ENCODE results near the gene SMPDL3A. TPM values are rescaled to one million over a fixed set of nuclear protein-coding genes. Genes with fewer than 3 reads are reported as not detected.

Gene SMPDL3A
- total RNA-seq, 1 donor from 2014 or later: 17.9 TPM

GRCh38 chr6:122804962-122805485 lies 16.0 kb downstream of the SMPDL3A start:
- no peak for ATAC-seq
- H3K9me3 ChIP-seq: no peaks in the 10 kb centered on the region
- H3K4me1 ChIP-seq: no peaks in the 10 kb centered on the region
- DNase-seq: no peak
- peaks cover 13% of the 10 kb centered on the region for H3K36me3 ChIP-seq
- TF ChIP-seq, protein P1, sequence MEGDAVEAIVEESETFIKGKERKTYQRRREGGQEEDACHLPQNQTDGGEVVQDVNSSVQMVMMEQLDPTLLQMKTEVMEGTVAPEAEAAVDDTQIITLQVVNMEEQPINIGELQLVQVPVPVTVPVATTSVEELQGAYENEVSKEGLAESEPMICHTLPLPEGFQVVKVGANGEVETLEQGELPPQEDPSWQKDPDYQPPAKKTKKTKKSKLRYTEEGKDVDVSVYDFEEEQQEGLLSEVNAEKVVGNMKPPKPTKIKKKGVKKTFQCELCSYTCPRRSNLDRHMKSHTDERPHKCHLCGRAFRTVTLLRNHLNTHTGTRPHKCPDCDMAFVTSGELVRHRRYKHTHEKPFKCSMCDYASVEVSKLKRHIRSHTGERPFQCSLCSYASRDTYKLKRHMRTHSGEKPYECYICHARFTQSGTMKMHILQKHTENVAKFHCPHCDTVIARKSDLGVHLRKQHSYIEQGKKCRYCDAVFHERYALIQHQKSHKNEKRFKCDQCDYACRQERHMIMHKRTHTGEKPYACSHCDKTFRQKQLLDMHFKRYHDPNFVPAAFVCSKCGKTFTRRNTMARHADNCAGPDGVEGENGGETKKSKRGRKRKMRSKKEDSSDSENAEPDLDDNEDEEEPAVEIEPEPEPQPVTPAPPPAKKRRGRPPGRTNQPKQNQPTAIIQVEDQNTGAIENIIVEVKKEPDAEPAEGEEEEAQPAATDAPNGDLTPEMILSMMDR (IDR thresholded peaks at IDR 0.05): no peak
- no peaks in the 10 kb centered on the region for H3K27me3 ChIP-seq (ENCODE audit: low read depth)
- intact Hi-C loops (cut with DNase I): no loop called here
- no peak overlapping the region for H3K4me3 ChIP-seq
- peak overlapping the region; percentile 22 for H3K27ac ChIP-seq

GRCh38 chr6:122806291-122806690 lies 17.2 kb downstream of the SMPDL3A start:
- H3K4me3 ChIP-seq: no peak overlapping the region
- H3K27ac ChIP-seq: peak overlapping the region; percentile 28
- peaks cover 13% of the 10 kb centered on the region for H3K36me3 ChIP-seq
- no peaks in the 10 kb centered on the region for H3K27me3 ChIP-seq (ENCODE audit: low read depth)
- H3K9me3 ChIP-seq: no peaks in the 10 kb centered on the region
- ATAC-seq (peak in 1 of 2 donors; percentile 55), DNase-seq (no peak)
- intact Hi-C loops (cut with DNase I): no loop called here
- no peaks in the 10 kb centered on the region for H3K4me1 ChIP-seq
- TF ChIP-seq, protein P1 (IDR thresholded peaks at IDR 0.05): no peak

- H3K36me3 ChIP-seq: peaks cover 13% of the 10 kb centered on the region
- no peaks in the 10 kb centered on the region for H3K27me3 ChIP-seq (ENCODE audit: low read depth)
- H3K4me3 ChIP-seq: no peak overlapping the region
- no peak overlapping the region for H3K27ac ChIP-seq
- TF ChIP-seq, protein P1 (IDR thresholded peaks at IDR 0.05): no peak
- no peaks in the 10 kb centered on the region for H3K4me1 ChIP-seq
- ATAC-seq (no peak), DNase-seq (no peak)
- no peaks in the 10 kb centered on the region for H3K9me3 ChIP-seq
- intact Hi-C loops (cut with DNase I): no loop called here
These were observed 19.2 kb downstream of the SMPDL3A start for GRCh38 chr6:122808121-122808885.

GRCh38 chr6:122809001-122809400 lies 19.9 kb downstream of the SMPDL3A start:
- Histone ChIP-seq H3K4me3 (no peak overlapping the region), H3K36me3 (peaks cover 13% of the 10 kb centered on the region), H3K9me3 (no peaks in the 10 kb centered on the region), H3K27me3 (ENCODE audit: low read depth) (no peaks in the 10 kb centered on the region), H3K4me1 (no peaks in the 10 kb centered on the region), H3K27ac (no peak overlapping the region)
- no peak for DNase-seq
- TF ChIP-seq, protein P1 (IDR thresholded peaks at IDR 0.05): no peak
- intact Hi-C loops (cut with DNase I): no loop called here
- ATAC-seq: no peak

- DNase-seq (no peak), ATAC-seq (no peak)
- TF ChIP-seq, protein P1 (IDR thresholded peaks at IDR 0.05): no peak
- H3K9me3 ChIP-seq: no peaks in the 10 kb centered on the region
- peaks cover 13% of the 10 kb centered on the region for H3K36me3 ChIP-seq
- H3K4me1 ChIP-seq: no peaks in the 10 kb centered on the region
- H3K4me3 ChIP-seq: no peak overlapping the region
- H3K27me3 ChIP-seq (ENCODE audit: low read depth): no peaks in the 10 kb centered on the region
- intact Hi-C loops (cut with DNase I): no loop called here
- no peak overlapping the region for H3K27ac ChIP-seq
These were observed 20.6 kb downstream of the SMPDL3A start for GRCh38 chr6:122809691-122810090.

Measured in lower lobe of right lung (tissue), 2 donors.